ENCODE measurements around the gene CMTM6.

GRCh38 chr3:32448686-32449474, 53.8 kb downstream of the CMTM6 start:
- TF ChIP-seq CTCF (IDR thresholded peaks at IDR 0.05; ENCODE audit: borderline replicate concordance, extremely low read depth, low read length, poor library complexity, severe bottlenecking) = no peak
- TF ChIP-seq EZH2 (IDR thresholded peaks at IDR 0.05; ENCODE audit: borderline replicate concordance, low read depth, low read length, severe bottlenecking) = no peak
